ENCODE results near the gene PI4KB. TPM values are rescaled to one million over a fixed set of nuclear protein-coding genes. Genes with fewer than 3 reads are reported as not detected.
"Not testable (repeated sequence)": the region's sequence is repeated elsewhere in the genome, so short reads cannot be mapped to it uniquely, and the experiment has no call there.

The PI4KB gene
- total and polyA plus RNA-seq, 9 of the 15 experiments (the other 6 are each of a cell fraction or from before 2014, with no cell fraction given) = 3.1 to 65.4 (median 45.1) TPM

- peak; percentile 68; the same call in 1 of the 2 replicates for TF ChIP-seq SPI1 (IDR thresholded peaks at IDR 0.05; ENCODE audit: borderline replicate concordance, low read depth, low read length)
- TF ChIP-seq, protein P1, sequence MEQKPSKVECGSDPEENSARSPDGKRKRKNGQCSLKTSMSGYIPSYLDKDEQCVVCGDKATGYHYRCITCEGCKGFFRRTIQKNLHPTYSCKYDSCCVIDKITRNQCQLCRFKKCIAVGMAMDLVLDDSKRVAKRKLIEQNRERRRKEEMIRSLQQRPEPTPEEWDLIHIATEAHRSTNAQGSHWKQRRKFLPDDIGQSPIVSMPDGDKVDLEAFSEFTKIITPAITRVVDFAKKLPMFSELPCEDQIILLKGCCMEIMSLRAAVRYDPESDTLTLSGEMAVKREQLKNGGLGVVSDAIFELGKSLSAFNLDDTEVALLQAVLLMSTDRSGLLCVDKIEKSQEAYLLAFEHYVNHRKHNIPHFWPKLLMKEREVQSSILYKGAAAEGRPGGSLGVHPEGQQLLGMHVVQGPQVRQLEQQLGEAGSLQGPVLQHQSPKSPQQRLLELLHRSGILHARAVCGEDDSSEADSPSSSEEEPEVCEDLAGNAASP (IDR thresholded peaks at IDR 0.05) = no peak
- TF ChIP-seq JUND (IDR thresholded peaks at IDR 0.05; ENCODE audit: borderline replicate concordance, low read depth, low read length) = peak; percentile 37; the same call in 1 of the 2 replicates
- no peak for TF ChIP-seq JUND (tag; IDR thresholded peaks at IDR 0.05; ENCODE audit: borderline replicate concordance, low read depth, low read length)
- TF ChIP-seq BHLHE40 (IDR thresholded peaks at IDR 0.05; ENCODE audit: low read length) = no peak
- TF ChIP-seq, protein P2, sequence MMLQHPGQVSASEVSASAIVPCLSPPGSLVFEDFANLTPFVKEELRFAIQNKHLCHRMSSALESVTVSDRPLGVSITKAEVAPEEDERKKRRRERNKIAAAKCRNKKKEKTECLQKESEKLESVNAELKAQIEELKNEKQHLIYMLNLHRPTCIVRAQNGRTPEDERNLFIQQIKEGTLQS (IDR thresholded peaks at IDR 0.05) = peak; percentile 76
- TF ChIP-seq, protein P2 (CRISPR knock-in tag; conservative IDR thresholded peaks at IDR 0.05) = no peak
- no peak for TF ChIP-seq GTF2E2 (tag; IDR thresholded peaks at IDR 0.05)
- no peak for TF ChIP-seq ZNF764 (CRISPR knock-in tag; IDR thresholded peaks at IDR 0.05; ENCODE audit: low read depth)
- no peak for TF ChIP-seq ZNF124 (CRISPR knock-in tag; IDR thresholded peaks at IDR 0.05)
Measured at GRCh38 chr1:151277249-151277648, 50.0 kb downstream of the PI4KB start (continued).

- WGBS (ENCODE audit: insufficient coverage, low coverage, missing lambda C conversion rate) = 68% methylated on average over 5 of the region's 5 CpGs
- H3K9ac ChIP-seq (ENCODE audit: insufficient read depth in 1 of 2, low read depth in 2 of 2, low read length in 2 of 2); intact Hi-C loops (cut with micrococcal nuclease); H3K4me2 ChIP-seq (ENCODE audit: insufficient read depth, low read length); CTCF ChIA-PET (ENCODE audit: low intra/inter-chr PET ratio); in situ Hi-C loops (cut with MboI); DNase-seq (ENCODE audit: extremely low read depth in 1 of 4, low spot score in 3 of 4); FAIRE-seq; H3K79me2 ChIP-seq (ENCODE audit: control insufficient read depth, insufficient read depth, low read length); H3K27ac ChIP-seq (ENCODE audit: extremely low read depth, low read depth, low read length); H3K4me3 ChIP-seq; BruUV-seq (replicated peaks); H4K20me1 ChIP-seq (replicated peaks; ENCODE audit: control insufficient read depth, insufficient read depth, low read length); H3K27me3 ChIP-seq (ENCODE audit: control insufficient read depth in 2 of 2, insufficient read depth in 2 of 2, low read length in 2 of 2); H2AFZ ChIP-seq (ENCODE audit: low read depth, low read length); ATAC-seq; H3K9me3 ChIP-seq (replicated peaks; ENCODE audit: control insufficient read depth, insufficient read depth, low read depth, low read length); H3K9me1 ChIP-seq (ENCODE audit: control insufficient read depth, insufficient read depth, low read length): not testable (repeated sequence)
- Histone ChIP-seq H3K4me1 (replicated peaks in 1 of 2; ENCODE audit: control insufficient read depth in 2 of 2, insufficient read depth in 2 of 2, low read length in 2 of 2) (peaks cover 3 to 15% of the 10 kb centered on the region in 2 experiments; a peak in 3 of 5 replicates), H3K36me3 (ENCODE audit: control insufficient read depth, insufficient read depth, low read length) (peaks cover 12% of the 10 kb centered on the region; the same call in 2 of the 3 replicates)
- POLR2A ChIA-PET = interaction anchor here (0.6 to 0.9 kb wide), 2 partner anchors 43 to 641 kb away, joined by 3 read pairs; no protein-coding TSS in a partner anchor
Measured at GRCh38 chr1:151275341-151275740, 51.9 kb downstream of the PI4KB start.
